MG63 (cell line): ENCODE measurements around the gene CYP2A6. TPM values are rescaled to one million over a fixed set of nuclear protein-coding genes. Genes with fewer than 3 reads are reported as not detected.
A peak's percentile ranks its signal among the peaks of the same experiment; 100 is the strongest.
"Not testable (repeated sequence)": the region's sequence is repeated elsewhere in the genome, so short reads cannot be mapped to it uniquely, and the experiment has no call there.

Experiments
- DNase-seq: peaks from one replicate; pipeline ENCODE4 v3.0.0-alpha.2; 2020
- H3K27me3 ChIP-seq: fragments of 250-450 bp; sonication (Bioruptor Pico); 2 replicates; pipeline ENCODE4 v1.5.1; 2020; ENCODE audit warnings: mild to moderate bottlenecking, moderate library complexity
- H3K36me3 ChIP-seq: fragments of 250-450 bp; sonication (Bioruptor Pico); 2 replicates; pipeline ENCODE4 v1.5.1; 2020; ENCODE audit warnings: mild to moderate bottlenecking, moderate library complexity
- H3K4me3 ChIP-seq: fragments of 250-450 bp; sonication (Bioruptor Pico); 2 replicates; pipeline ENCODE4 v1.5.1; 2020; ENCODE audit warnings: mild to moderate bottlenecking, moderate library complexity
- H3K9me3 ChIP-seq: fragments of 250-450 bp; sonication (Bioruptor Pico); 2 replicates; pipeline ENCODE4 v1.5.1; 2020; ENCODE audit warnings: mild to moderate bottlenecking, moderate library complexity
- total RNA-seq: library from RNA; depleted of rRNA; stranded (reverse); fragments of >200 nt; shearing (Covaris generic); gene quantifications from 2 replicates; pipeline ENCODE4 v1.2.3, GENCODE V29; 2014; ENCODE audit warnings: low replicate concordance; rRNA removed

The CYP2A6 gene
- not detected in 2 replicates for total RNA-seq

GRCh38 chr19:40850277-40850676, at the start of gene CYP2A6:
Gene CYP2A6 (minus strand): TSS chr19:40850447. CDS start chr19:40850426, 21 bp downstream.
- not testable (repeated sequence) for DNase-seq, H3K4me3 ChIP-seq, H3K27me3 ChIP-seq, H3K9me3 ChIP-seq, H3K36me3 ChIP-seq

- not testable (repeated sequence) for H3K4me3 ChIP-seq, DNase-seq, H3K36me3 ChIP-seq, H3K9me3 ChIP-seq, H3K27me3 ChIP-seq
Measured at GRCh38 chr19:40899964-40900363, 49.7 kb upstream of the CYP2A6 start.

- peak; percentile 49 for DNase-seq
- not testable (repeated sequence) for H3K27me3 ChIP-seq, H3K4me3 ChIP-seq, H3K36me3 ChIP-seq, H3K9me3 ChIP-seq
Measured at GRCh38 chr19:40896843-40897789, 46.9 kb upstream of the CYP2A6 start.

GRCh38 chr19:40896418-40896796, 46.2 kb upstream of the CYP2A6 start:
- no peak for DNase-seq
- Histone ChIP-seq H3K9me3 (no peaks in the 10 kb centered on the region), H3K4me3 (no peak overlapping the region), H3K36me3 (no peaks in the 10 kb centered on the region), H3K27me3 (no peaks in the 10 kb centered on the region; the same call in 1 of the 2 replicates)

GRCh38 chr19:40893112-40893511, 42.9 kb upstream of the CYP2A6 start:
- Histone ChIP-seq H3K27me3 (peaks cover 5% of the 10 kb centered on the region; the same call in 1 of the 2 replicates), H3K4me3 (no peak overlapping the region), H3K9me3 (no peaks in the 10 kb centered on the region)

GRCh38 chr19:40889366-40889765, 39.1 kb upstream of the CYP2A6 start:
- Histone ChIP-seq H3K4me3 (no peak overlapping the region), H3K27me3 (peaks cover 5% of the 10 kb centered on the region; the same call in 1 of the 2 replicates), H3K36me3 (no peaks in the 10 kb centered on the region), H3K9me3 (no peaks in the 10 kb centered on the region)
- no peak for DNase-seq

More at GRCh38 chr19:40893112-40893511, 42.9 kb upstream of the CYP2A6 start:
- no peak for DNase-seq
- H3K36me3 ChIP-seq: no peaks in the 10 kb centered on the region

GRCh38 chr19:40888191-40888590, 37.9 kb upstream of the CYP2A6 start:
- Histone ChIP-seq H3K36me3 (no peaks in the 10 kb centered on the region), H3K9me3 (no peaks in the 10 kb centered on the region), H3K27me3 (peaks cover 5% of the 10 kb centered on the region; the same call in 1 of the 2 replicates), H3K4me3 (no peak overlapping the region)
- no peak for DNase-seq

- not testable (repeated sequence) for H3K9me3 ChIP-seq, H3K36me3 ChIP-seq, DNase-seq, H3K4me3 ChIP-seq, H3K27me3 ChIP-seq
Measured at GRCh38 chr19:40884187-40884931, 34.1 kb upstream of the CYP2A6 start.

- H3K4me3 ChIP-seq, H3K9me3 ChIP-seq, H3K36me3 ChIP-seq, DNase-seq, H3K27me3 ChIP-seq: not testable (repeated sequence)
Measured at GRCh38 chr19:40882062-40882461, 31.8 kb upstream of the CYP2A6 start, which contains the start of gene CYP2A7. Gene CYP2A7 (minus strand): TSS chr19:40882231. CDS start chr19:40882210, 21 bp downstream.

GRCh38 chr19:40879349-40879748, 29.1 kb upstream of the CYP2A6 start:
- H3K36me3 ChIP-seq, H3K27me3 ChIP-seq, H3K9me3 ChIP-seq, DNase-seq, H3K4me3 ChIP-seq: not testable (repeated sequence)

GRCh38 chr19:40875526-40875951, 25.3 kb upstream of the CYP2A6 start:
- H3K4me3 ChIP-seq, H3K9me3 ChIP-seq, H3K27me3 ChIP-seq, H3K36me3 ChIP-seq: not testable (repeated sequence)
- peak; percentile 19 for DNase-seq

- not testable (repeated sequence) for H3K9me3 ChIP-seq, DNase-seq, H3K36me3 ChIP-seq, H3K27me3 ChIP-seq, H3K4me3 ChIP-seq
Measured at GRCh38 chr19:40874874-40875273, 24.6 kb upstream of the CYP2A6 start.

- not testable (repeated sequence) for H3K27me3 ChIP-seq, H3K9me3 ChIP-seq, H3K36me3 ChIP-seq, DNase-seq, H3K4me3 ChIP-seq
Measured at GRCh38 chr19:40873873-40874272, 23.6 kb upstream of the CYP2A6 start.

GRCh38 chr19:40872209-40872608, 22.0 kb upstream of the CYP2A6 start:
- no peaks in the 10 kb centered on the region for H3K36me3 ChIP-seq
- H3K9me3 ChIP-seq: no peaks in the 10 kb centered on the region
- no peak for DNase-seq
- H3K4me3 ChIP-seq: no peak overlapping the region
- H3K27me3 ChIP-seq: peaks cover 3% of the 10 kb centered on the region; the same call in 1 of the 2 replicates

GRCh38 chr19:40867701-40868100, 17.5 kb upstream of the CYP2A6 start:
- Histone ChIP-seq H3K36me3 (no peaks in the 10 kb centered on the region), H3K4me3 (no peak overlapping the region), H3K9me3 (no peaks in the 10 kb centered on the region), H3K27me3 (peaks cover 4% of the 10 kb centered on the region; the same call in 1 of the 2 replicates)
- no peak for DNase-seq

GRCh38 chr19:40864739-40865496, 14.7 kb upstream of the CYP2A6 start:
- DNase-seq, H3K27me3 ChIP-seq: not testable (repeated sequence)

More at GRCh38 chr19:40864739-40865496, 14.7 kb upstream of the CYP2A6 start:
- H3K4me3 ChIP-seq, H3K36me3 ChIP-seq, H3K9me3 ChIP-seq: not testable (repeated sequence)
